Measurements from ENCODE around the gene PRUNE2.

Gene PRUNE2

DNA sequence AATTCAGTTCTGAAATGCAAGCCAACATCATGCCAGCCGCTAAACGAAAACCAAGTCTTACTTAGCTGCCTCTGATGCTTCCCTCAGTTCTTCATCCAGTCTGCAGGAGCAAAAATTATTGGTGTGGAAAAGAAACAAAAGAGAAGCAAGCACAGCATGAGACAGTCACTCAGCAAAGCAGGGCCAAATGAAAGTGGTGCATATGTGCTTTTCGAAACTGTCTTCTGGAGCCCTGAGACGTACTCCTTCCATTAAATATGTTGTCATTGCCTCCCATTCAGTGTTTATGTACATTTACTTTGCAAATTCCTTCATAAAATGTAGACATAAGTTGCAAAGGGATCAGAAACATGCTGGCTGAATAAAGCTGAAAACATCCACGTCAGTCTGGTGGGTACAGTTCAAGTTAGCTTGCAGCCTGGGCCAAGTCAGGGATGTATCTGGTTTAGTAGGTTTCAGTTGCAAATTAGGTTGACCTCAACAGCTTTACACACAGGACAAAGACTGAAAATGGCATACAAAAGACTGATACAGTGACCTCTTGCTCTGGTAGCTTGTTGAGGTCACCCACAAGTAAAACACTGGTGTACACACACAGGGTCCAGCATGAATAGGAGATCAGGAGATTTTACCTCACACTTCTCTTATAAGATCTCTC lies 281.4 kb downstream of the PRUNE2 start:
- no peak for DNase-seq (ENCODE audit: low spot score)

DNA sequence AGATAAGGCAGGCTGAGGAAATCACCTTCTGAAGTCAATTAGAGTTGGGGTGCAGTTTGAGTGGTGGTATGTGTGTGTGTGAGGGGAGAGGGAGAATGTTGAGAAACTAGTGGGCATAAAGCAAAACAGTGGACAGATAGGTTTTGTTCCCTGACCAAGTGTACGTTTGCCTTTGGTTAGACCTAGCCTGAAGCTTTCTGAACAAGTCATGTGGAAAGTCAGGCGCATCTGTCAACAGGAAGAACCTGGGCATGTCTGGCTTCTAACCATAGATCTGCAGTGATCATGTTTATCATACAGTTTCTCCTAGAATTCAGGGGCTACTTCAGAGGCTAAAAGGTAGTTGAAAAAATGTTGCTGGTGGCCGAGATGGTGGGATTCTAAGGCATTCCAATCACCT lies 284.9 kb downstream of the PRUNE2 start:
- no peak for DNase-seq (ENCODE audit: low spot score)

DNA sequence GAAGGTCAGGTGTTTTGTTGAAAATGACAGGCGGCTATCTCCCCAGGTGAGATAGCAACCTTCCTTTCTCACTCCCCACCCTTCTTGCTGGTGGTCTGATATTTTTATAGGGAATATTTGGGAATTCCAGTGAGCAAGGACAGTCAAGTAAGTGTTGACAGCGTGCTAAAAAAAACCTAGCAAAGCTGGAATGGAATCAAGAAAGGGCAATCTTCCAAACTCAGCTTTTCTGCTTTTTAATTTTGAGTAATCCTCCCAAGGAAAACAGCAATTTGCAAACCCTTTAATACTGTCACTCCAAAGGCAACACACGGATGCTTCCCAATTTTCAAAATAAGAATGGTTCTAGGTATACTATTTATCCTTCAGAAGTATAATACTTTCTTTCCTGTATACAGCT lies 285.3 kb downstream of the PRUNE2 start:
- DNase-seq (ENCODE audit: low spot score) = no peak

DNA sequence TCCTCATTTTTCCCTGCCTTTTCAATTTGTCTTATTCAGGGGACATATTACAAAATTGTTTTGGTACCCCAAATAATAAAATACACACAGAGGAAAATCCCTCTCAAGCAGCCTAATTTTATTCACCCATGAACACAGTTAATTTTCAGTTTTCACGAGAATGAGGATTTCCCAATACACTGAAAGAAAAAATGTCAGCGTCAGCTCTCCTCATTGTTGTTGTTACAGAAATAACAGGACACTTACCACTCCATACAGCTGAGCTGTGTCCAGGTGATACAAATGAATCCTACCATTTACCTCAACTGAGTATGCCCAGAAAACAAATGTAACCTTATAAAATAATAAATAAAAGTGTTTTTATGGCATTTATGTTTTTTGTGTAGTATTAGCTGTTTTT lies 286.3 kb downstream of the PRUNE2 start:
- DNase-seq (ENCODE audit: low spot score) = no peak

DNA sequence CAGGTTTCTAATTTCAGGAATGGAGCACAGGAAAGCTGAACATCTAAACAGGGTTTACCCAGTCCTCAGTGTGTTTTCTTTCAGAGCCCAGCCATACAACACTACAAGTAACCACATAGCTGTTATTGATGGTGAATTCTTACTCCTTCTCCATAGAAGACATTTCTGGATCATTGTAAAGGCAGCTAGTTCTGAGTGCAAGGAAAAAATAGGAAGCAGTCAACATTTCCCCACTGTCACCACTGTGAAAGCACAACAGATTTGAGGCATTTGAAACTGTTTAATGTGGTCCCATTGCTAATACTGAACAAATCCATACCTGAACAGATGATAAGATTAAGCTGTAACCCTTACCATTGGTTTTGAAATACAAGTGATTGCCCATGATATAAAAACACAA lies 286.7 kb downstream of the PRUNE2 start:
- DNase-seq (ENCODE audit: low spot score) = no peak

DNA sequence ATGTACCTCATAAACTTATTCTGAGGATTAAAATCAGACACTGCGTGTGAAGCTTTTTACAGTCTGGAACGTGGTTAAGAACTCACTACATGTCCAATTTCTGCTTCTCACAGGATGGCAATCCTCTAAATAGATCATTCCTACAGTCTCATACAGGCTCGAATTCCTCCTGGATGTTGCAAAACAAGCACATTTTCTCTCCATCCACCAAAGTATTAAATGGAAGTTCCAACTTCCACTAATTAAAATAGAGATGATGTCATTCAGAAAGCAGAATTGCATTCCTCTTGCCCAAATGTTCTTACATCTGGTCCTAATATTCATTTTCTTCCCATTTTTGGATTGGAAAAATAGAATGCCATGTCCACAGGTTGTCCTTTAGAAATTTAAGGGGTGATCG lies 287.2 kb downstream of the PRUNE2 start:
- no peak for DNase-seq (ENCODE audit: low spot score)

DNA sequence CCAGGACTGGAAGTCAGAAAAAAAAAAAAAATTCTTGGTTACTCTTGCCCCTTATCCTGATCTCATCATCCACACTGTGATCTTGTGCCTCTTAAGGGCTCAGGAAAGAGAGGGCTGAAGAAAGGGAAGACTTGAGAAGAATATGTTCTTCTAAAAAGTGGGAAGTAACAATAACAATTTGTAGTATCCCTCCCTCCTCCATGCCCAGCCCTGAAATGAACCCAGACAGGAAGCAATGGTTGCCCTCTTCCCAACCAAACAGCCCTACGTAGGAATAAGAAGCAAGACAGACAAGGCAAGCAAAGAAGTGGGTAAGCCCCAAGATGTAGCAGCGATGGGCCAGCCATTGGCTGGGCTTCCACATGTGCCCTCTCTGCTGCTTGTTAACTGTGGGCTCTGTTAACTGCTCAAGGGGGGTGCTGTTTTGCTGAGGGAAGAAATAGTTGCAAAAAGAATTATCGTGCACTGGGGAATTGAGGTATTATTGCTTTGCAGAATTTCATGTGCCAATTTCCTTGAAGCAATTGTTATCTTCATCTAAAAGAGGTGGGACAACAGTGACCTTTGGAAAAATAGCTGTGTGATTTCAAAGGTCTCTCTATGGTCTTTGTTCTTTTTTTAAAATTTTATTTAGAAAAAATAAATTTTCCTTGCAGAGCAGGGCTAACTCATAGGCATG lies 288.3 kb downstream of the PRUNE2 start:
- no peak for DNase-seq (ENCODE audit: low spot score)

DNA sequence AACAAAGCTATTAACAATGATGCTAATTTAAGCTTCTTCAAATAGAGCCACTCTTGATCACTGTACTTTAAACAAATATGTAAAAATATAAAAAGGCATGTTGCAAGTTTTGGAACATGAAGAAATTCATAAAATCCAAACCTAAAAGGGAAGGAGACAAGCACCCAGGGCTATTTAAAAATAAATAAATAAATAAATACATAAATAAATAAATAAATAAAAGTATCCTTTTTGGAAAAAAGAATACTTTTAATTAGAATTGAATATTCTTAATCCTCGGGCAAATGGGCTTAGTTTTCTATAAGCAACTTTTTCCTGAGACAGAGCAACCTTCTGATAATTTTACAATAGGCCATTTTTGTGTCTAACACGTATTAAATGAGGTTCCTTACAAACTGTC lies 289.1 kb downstream of the PRUNE2 start:
- no peak for DNase-seq (ENCODE audit: low spot score)

DNA sequence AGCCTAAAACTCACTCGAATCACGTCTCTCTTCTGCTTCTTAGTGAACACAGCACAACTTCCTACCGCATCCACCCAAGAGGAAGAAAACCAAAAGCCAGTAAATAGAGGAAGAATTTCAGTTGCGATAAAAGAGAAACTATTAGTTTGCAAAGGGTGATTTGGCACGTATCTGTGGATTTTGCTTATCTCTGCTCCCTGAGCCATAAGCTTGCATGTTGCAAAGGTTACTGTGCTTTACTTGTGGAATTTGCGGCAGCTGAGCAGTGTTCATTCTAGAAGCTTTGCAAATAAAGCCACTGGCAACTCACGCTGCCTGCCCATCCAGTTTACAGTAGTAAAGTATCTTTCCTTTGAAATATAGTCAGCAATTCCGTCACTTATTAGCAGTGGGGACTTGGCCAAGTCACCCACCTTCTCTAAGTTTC lies 290.7 kb downstream of the PRUNE2 start:
- DNase-seq (ENCODE audit: low spot score) = no peak

DNA sequence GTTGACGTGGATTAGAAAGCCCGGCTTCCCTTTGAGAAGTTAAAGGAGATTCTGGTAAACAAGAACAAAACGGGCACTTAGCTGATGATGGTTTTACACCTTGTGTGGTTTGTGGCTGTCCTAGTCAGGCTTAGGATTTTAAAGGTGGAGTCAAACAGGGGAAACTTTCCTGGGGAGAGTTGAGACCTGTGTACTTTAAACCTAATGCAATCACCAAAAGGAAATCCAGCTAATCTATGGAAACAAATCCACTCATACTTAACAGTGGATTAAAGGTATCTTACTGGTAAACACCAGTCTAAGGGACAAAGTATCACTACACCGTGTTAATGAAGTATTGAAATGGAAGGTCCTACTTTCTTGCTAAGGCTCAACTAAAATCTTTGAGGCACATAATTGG lies 291.9 kb downstream of the PRUNE2 start:
- DNase-seq (ENCODE audit: low spot score) = no peak

DNA sequence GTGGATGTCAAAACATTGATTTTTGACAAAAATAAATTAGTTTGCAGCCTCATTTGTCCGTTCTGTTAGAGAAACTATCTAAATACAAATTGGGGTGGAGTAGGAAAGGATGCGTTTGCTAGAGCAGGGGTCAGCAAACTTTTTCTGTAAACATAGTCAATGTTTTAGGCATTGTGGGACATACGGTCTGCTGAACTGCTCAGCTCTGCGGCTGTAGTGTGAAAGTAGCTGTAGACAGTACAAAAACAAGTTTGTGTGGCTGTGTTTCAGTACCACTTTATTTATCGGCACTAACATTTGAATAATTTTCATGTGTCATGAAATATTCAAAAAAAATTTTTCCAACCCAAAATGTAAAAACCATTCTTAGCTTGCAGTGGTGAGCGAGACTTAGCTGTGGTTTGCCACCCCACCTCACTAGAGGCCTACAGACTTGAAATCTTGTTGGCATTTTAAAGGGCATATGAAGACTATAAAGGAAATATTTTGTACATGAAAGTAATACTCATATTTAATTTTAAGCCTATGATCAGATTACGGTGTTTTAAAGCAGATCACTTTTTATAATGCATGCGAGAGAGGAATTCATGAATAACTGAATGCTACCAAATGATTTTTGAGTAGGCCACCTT lies 292.6 kb downstream of the PRUNE2 start:
- no peak for DNase-seq (ENCODE audit: low spot score)

DNA sequence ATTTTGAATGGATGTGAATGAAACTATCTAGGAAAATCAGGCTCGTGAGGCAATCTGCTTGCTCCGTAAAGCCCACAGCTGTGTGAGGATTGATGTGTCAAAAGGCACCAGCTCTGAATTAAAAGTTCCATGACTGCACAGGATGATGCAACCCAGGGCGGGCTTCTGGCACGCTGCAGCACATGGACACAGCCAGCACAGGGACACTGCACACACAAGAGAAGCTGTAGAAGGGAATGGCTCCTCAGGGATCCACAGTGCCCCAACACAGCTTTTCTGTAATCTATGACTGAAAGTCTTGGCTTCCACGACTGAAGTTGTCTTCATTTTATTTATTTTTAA lies 295.9 kb downstream of the PRUNE2 start:
- DNase-seq (ENCODE audit: low spot score) = no peak

DNA sequence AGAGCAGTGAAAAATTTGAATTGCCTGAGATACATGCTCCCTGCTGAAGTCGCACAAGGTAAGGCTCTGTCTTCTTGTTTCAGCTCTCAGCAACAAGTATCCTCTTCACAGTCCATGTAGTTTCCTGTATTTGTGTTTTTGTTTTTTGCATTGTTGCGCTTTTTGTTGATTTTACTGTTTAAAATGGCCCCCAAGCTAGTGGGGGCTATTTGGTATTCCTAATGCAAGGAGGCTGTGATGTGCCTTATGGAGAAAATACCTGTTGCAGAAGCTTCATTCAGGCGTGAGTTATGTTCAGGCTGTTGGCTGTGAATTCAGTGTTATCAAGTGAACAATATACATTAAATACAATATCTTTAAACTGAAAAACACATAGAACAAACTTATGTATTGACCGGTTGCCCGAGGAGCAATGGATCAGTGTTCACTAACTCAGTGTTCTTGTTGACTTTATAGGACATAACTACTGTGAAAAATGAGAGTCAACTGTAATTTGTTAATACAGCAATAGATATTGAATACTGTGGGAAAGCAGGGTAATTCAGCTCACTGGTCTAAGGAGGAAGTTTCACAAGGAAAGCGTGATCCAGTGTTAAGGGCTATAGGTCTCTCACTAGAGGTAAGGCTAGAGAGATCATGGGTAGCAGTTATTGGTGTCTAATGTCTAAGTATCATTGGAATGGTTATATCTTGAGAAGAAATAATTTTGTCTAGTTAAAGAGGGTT lies 296.5 kb downstream of the PRUNE2 start:
- DNase-seq (ENCODE audit: low spot score) = no peak

DNA sequence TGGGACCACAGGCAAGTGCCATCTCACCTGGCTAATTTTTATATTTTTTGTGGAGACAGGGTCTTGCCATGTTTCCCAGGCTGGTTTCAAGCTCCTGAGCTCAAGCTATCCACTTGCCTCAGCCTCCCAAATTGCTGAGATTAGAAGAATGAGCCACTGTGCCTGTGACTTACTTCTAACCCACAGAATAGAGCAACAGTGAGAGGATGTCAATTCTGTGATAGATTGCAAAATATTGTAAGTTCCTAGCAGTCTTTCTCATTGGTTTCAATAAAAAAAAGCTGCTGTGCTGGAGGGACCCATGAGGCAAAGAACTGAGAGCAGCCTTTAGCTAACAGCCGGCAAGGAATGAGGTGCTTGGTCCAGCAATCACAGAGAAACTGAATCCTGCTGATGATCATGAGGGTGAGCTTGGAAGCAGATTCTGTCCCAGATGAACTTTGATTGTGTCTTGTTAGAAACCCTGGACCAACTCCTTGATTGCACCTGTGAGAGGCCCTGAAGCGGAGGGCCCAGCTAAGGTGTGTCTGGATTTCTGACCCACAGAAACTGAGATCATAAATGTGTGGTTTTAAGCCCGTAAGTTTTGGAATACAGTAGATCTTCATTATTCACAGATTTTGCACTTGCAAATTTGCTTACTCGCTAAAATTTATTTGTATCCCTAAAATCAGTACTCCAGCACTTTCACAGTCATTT lies 297.2 kb downstream of the PRUNE2 start:
- no peak for DNase-seq (ENCODE audit: low spot score)

DNA sequence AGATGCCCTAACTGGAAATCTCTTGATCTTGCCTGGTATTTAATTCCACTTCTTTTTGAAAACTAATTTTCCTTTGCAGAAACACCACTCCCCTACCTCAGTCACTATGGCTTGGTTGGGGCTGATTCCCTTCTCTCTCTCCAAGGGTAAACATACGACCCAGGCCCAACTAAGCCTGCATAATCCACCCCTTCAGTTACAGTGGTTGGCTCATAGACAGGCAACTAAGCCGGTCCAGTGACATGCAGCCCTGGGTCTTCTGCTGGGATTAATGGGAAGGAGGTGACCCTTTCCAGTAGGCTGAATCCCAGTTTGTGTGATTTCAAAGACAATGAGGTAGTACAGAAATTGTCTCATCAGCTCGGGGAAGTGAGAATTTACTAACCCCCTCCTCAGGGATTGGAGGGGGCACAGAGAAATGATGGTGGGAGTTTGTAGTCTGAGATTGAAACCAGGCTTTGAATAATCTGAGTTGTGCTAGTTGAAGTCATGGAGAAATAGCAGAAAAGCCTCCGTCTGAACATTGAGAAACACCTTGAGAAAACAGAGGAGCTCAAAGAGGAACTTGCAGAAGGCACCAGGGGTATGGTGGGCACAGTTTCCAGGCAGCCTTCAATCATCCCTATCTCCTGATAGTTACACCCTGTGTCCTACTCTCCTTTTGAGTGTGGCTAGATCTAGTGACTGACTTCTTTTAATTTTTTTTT lies 298.0 kb downstream of the PRUNE2 start:
- no peak for DNase-seq (ENCODE audit: low spot score)

DNA sequence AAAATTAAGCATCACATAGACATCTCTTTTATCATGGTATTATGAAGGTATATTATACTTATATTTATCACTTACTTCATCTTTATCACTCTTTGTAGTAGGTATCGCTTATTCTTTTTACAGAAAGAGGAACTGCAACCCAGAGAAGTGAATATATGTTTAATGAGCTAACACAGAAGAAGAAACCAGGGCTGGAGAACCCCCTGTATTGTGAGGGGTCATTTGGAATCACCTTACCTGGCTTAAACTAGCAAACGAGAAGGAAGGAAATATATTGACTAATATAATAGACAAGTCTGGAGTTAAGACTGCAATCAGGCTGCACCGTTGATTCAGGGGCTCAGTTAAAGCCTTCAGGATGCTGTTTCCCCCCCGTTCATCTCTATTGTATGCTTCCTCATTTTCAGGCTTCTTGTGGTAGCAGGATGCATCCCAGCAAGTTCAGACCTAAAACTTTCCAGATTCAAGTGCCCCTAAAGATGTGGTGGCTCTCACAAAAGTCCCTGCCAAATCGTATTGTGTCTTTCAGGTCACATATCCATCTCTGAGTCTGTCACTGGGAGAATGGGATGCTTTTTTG lies 300.5 kb downstream of the PRUNE2 start:
- DNase-seq (ENCODE audit: low spot score) = no peak

DNA sequence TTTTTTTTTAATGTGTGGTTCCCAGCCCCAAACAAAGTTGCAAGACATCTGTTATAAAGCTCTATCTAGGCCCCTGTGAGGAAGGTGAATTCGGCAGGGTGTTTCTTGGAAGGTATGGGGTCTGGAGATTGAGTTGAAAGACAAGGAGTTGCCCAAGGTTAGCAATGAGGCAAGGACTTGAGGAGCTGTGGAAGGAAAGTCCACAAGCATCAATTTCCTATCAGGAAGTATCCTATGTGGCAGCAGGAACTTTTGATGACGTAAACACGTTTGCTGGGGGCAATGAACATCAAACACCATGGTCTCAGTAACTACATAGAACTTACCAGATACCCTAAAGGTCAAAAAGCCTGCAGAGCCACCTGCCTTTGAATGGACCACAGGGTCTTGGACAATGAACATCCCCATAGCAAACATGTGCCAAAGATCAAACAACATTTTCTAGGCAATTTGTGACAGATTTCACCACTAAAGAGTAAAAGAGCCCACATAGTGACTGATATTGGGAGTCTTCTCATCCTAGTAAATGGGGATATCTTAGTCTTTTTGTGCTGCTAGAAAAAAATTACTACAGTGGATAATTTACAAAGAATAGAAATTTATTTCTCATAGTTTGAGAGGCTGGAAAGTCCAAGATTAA lies 301.9 kb downstream of the PRUNE2 start:
- no peak for DNase-seq (ENCODE audit: low spot score)

DNA sequence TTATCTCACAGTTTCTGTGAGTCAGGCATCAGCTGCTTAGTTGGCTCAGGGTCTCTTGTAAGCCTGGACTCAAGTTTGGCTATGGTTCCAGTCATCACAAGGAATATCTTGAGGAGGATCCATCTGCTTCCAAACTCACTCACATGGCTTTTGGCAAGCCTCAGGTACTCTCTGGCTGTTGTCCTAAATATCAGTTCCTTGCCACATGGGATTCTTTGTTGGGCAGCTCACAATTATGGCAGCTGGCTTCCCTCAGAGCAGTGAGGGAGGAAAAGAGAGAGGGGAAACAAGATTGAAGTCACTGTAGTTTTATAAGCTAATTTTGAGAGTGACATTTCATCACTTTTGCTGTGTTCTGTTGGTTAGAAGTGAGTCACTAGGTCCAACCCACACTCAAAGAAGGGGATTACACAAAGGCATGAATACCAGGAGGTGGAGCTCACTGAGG lies 302.4 kb downstream of the PRUNE2 start:
- no peak for DNase-seq (ENCODE audit: low spot score)

DNA sequence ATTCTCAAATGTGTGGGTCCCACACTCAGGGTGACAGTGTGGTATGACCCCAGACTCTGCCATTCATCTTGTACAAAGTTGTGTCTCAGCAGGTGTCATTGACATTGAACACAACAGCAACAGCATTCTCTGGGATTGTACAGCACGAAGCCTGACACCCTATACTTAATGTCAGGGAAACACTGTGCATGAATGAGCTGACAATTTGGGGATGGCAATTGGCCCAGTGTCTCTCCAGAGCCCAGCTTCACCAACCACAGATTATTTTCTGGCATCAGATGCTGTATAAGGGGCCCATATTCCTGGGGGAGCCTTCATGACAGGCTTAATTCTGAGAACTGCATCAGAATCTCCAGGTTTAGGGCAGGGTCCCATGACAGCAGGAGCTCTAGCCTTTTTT lies 303.7 kb downstream of the PRUNE2 start:
- DNase-seq (ENCODE audit: low spot score) = no peak

DNA sequence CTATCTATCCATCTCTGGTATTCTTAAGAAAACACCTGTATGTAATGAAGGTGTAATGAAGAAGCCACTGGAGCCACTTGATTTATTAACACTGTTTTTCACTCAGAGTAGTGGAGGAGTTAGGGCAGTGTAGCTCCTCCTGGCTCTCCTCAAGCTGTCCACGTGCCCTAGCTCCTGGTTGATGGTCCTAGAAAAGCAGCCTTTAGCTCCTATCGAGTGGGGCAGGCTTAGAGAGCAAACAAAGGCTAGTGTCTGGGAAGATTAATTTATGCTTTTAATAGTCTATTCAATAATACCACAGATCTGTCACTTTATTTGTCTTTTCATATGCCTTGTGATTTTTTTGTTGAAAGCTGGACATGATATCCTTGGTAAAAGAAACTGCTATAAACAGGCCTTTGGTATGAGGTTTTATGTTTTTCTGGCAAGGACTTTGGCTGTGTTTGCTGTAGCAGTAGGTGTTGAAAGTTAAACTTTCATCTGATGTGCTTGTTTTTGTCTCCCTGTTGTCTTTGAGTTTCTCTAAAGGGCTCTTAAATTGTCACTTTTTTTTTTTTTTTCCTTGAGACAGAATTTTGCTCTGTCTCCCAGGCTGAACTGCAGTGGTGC lies 305.8 kb downstream of the PRUNE2 start:
- no peak for DNase-seq (ENCODE audit: low spot score)

All from CD4-positive, alpha-beta T cell treated with Interleukin-6 at 100 ng/mL for 8 hours (primary cell).